ENCODE results near the gene OR2A25.

- no peak for TF ChIP-seq POLR2AphosphoS5 (IDR thresholded peaks at IDR 0.05)
- no peak for TF ChIP-seq CTCF (IDR thresholded peaks at IDR 0.05 in 8 of 11, conservative IDR thresholded peaks at IDR 0.05 in 3 of 11)
- no peak for TF ChIP-seq POLR2A (IDR thresholded peaks at IDR 0.05)
Measured at GRCh38 chr7:144074374-144074773, 4.8 kb downstream of the OR2A25 start.
